Measurements from ENCODE around the gene GPBAR1.

GRCh38 chr2:218271865-218272530 is 11.2 kb downstream of the GPBAR1 start:
- no peak for TF ChIP-seq BACH1 (IDR thresholded peaks at IDR 0.05; ENCODE audit: low read length)
- no peak for TF ChIP-seq CTCF (IDR thresholded peaks at IDR 0.05; ENCODE audit: control extremely low read depth in 1 of 3, insufficient read depth in 1 of 3, low read depth in 1 of 3, low read length in 3 of 3)
- no peak for TF ChIP-seq BRCA1 (IDR thresholded peaks at IDR 0.05; ENCODE audit: low read depth, low read length)
- no peak for TF ChIP-seq POLR2A (IDR thresholded peaks at IDR 0.05; ENCODE audit: control extremely low read depth in 1 of 2, low read depth in 2 of 2, low read length in 2 of 2)
- TF ChIP-seq RXRA (IDR thresholded peaks at IDR 0.05; ENCODE audit: insufficient read depth, low read depth, low read length): no peak
- TF ChIP-seq EZH2 (IDR thresholded peaks at IDR 0.05; ENCODE audit: low read depth, low read length, severe bottlenecking): no peak
- no peak for TF ChIP-seq SIN3A (conservative IDR thresholded peaks at IDR 0.05 in 1 of 2, IDR thresholded peaks at IDR 0.05 in 1 of 2; ENCODE audit: low read depth in 1 of 2, low read length in 2 of 2)
- TF ChIP-seq TEAD4 (IDR thresholded peaks at IDR 0.05; ENCODE audit: low read depth, low read length): no peak
